Fibroblast of gingiva (primary cell): ENCODE results near the gene CCDC154.

ENCODE experiments used
- DNase-seq: peaks from one replicate; pipeline ENCODE4 v3.0.0-alpha.2; 2011; ENCODE audit warnings: low read depth

Gene CCDC154

DNA sequence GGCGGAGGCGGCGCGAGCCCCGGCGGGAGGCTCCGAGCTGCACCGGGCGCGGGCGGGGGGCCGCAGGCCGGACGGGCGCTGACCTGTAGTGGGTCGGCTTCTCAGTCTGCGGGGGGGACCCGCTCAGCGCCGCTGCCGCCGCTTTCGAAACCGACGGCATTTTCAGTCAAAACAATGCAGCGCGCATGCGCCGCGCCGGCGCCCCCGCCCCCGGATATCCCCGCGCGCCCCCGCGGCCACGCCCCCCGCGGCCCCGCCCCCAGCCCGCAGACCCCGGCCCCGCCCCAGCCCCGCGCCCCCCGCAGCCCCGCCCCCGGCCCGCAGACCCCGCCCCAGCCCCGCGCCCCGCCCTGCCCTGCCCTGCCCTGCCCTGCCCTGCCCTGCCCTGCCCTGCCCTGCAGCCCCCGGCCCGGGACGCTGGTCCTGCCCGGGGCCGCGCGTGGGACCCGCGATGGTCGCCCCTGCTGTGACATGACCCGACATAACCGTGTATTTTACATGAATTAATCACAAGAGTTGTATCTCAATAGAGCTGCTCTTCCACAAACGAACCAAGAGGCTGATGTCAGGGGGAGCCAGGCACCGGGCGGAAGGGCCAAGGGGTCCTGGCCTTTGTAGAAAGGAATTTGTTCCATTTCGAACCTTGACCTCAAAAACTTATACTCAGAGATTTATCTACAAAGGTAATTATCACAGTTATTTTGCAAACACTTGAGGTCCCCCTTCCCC, 29.7 kb downstream of the CCDC154 start, which contains the start of gene UNKL:
TSS of gene UNKL (minus strand) at position 173 of the 729 bp plus-strand sequence. CDS start at position 160, 13 bp downstream.
- peak; percentile 56 for DNase-seq

DNA sequence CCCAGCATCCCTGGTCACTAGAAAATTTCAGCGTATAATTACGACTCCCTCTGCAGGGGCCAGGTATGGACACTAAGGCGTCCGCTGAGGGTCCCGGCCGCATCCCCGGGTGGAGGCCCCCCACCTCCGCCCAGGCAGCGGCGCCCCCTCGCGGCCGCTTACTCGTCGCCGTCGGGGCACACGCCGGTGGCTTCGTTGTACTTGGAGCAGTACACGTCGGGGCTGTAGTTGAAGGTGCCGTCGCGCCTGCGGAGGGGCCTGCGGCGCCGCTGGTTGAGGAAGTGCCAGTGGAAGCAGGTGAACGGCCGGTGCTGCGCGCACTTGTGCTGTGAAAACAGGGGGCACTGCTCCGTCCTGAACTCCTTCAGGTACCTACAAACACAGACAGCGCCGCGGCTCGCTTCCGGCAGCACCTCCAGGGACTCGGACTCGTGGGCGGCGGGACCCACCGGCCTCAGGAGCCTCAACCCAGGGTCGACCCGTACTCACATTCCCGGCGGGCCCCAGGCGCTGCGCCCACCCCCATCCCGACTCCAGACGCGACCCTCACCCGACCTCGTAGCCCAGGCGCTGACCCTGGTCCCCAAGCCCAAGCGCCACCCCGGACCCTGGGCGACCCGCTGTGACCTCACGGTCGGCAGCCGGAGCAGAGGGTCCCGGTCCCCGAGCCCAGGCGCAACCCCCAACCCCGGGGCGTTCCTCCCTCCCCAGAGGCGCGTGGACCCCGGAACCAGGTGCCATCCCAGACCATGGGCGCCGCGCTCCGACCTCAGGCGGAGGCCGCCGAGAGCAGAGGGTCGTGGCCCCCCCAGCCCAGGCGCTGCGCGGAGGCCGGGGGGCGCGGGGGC, 30.4 kb downstream of the CCDC154 start:
- DNase-seq: peak; percentile 59

DNA sequence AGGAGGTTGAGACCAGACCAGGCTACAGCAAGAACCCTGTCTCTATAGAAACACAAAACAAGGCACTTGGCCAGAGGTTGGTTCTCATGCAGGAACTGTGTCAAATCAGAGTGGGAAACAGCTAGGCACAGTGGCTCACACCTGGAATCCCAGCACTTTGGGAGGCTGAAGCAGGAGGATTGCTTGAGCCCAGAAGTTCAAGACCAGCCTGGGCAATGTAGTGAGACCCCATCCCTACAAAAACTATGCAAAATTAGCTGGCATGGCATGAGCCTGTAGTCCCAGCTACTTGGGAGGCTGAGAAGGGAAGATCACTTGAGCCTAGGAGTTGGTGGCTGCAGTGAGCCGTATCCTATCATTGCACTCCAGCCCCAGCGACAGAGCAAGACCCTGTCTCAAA, 31.5 kb downstream of the CCDC154 start:
- DNase-seq: no peak

DNA sequence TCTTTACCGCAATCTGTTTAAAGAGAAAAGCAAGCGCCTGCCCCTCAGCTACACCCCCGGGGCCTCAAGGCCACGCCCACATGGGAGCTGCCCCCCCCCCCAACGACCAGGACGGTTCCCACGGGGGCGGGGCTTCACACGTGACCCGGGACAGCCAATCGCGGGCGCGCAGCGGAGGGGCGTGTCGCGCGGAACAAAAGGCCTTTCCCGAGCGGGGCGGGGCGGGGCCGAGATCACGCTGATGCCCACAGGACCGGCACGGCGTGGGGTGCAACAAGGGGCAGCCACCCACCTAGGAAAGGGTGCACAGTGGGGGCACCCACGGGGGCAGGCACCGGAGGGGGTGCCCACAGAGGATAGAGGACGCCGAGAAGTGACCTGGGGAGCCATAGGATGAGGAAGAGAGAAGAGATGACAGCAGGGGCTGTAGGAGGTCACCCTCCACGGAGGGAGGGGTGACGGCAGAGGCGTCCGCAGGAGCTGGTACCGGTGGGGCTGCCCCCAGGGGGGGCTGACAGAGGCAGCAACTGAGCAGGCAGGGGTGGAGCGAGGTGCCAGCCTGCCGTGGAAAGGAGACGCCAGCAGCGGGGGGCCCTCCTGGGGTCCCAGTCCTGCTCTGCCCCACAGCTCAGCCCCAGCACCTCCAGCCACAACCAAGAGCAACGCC, 36.1 kb downstream of the CCDC154 start:
- peak; percentile 85 for DNase-seq

DNA sequence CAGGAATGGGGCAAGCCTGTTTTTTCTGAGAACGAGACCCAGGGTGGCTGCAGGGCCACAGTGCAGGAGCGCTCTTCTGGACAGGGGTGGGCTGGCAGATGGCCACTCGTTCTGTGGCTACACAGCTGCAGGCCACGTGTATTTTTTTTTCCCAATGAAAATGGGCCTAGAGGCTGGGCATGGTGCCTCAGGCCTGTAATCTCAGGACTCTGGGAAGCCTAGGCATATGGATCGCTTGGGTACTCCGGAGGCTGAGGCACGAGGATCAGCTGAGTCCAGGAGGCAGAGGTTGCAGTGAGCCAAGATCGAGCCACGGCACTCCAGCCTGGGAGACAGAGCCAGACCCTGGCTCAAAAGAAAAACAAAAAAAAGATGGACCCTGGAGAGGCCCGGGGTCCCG, 36.6 kb downstream of the CCDC154 start:
- peak; percentile 66 for DNase-seq

DNA sequence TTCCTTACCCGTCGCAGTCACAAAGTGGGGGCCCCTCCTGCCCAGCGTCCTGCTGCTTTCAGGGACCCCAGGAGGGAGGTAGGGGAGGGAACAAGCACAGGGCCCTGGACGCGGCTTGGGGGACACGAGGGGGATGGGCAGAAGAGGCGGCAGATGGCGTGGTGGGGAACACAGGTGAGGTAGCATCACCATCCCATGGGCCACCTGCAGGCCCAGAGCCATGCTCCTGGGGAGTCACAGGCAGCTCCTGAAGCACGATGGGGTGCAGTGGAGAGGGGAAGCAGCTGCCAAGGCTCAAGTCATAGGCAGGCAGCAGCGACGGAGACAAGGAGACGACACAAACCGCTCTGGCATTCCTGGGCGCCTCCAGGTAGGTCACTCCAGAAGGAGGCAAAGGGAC, 40.6 kb downstream of the CCDC154 start:
- DNase-seq: no peak

DNA sequence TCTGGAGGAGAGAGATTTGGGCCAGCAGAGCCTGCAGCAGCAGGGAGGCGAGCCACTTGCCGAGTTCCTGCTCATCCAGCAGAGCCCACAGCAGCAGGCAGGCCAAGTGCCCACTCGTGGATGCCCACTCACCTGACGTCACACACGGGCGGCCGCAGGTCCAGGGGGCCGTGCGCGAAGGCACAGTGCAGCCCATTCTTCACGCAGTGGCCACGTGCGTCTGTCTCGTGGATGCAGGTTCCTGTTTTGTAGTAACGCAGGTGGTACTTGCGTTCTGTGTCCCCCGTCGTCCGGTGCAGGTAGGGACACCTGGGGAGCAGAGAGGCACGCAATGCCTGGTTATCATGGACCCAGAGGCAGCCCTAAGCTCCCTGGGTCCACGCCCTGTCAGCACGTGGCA, 41.3 kb downstream of the CCDC154 start:
- no peak for DNase-seq

DNA sequence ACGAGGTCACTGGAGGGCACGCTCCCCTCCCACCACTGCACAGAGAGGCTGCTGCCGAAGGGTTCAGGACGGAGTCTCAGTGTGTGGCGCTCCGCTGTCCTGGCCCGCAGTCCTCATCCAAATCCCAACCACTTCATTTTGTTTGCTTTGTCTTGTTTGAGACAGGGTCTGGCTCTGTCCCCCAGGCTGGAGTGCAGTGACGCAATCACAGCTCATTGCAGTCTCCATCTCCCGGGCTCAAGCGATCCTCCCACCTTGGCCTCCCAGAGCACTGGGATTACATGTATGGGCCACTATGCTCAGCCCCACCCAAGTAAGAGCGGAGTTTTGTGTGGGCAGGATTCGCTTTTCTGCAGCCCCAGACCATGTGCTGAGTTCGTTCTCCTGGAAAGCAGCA, 42.6 kb downstream of the CCDC154 start:
- no peak for DNase-seq

DNA sequence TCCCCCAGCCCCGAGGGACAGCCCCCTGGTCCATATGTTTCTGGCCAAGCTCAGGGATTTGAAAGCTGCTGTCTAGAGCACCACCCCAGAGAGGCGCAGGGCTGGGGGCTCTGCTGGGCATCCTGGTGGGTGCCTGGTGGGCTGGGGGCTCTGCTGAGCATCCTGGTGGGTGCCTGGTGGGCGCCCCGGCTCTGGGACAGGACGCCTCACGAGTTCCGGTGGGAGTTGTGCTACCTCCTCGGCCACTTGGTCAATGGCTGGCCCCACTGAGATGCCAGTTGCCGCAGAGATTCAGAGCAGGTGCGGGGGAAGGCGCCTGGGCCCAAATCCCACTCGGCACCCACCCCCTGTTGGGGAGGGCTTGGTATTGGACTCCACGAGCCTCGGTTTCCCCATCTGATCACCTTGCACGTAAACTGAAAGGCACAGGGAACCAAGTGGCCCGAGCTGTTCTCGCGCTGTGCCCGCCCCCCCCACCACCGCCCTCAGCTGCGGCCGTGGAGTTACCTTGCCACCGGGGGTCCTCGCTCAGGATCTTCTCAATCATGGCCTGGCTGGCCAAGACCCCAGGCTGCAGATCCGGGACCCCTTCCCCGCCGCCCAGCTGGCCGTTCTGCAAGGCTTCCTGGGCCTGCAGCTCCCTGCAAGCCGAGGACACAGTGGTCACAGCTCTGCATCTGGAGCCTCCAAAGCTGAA, 43.1 kb downstream of the CCDC154 start:
- no peak for DNase-seq

DNA sequence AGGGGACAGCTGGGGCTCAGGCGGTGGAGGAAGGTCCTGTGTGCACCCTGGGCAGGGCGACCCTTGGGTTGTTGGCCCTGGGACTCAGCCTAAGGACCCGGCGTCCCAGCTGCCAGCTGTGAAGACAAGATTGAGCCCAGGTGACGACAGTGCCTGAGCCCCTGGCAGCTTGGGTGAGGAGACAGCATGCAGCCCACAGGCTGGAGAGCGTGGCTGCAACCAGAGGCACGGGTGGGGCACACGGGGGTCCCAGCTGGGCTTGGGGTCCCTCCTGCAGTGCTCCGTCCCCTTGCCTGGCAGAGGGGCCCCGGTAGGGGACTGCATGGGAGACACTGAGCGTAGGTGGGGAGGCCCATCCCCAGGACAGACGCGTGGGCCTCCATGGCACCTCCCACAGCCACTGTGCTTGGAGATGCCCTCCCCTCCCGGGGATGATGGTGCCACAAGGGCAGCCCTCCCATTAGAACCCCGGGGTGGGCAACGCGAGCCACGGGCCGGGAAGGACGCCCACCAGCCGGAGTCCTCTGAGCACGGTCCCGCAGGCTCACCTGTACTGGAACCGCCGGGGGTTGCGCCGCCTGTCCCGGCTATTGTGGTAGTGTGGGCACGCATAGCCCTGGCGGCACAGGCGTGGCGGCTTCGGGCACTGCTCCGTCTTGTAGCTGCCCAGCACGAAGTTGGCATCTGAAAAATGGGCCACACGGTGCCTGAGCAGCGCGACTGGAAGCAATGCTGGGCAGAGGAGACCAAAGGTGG, 45.4 kb downstream of the CCDC154 start:
- no peak for DNase-seq

DNA sequence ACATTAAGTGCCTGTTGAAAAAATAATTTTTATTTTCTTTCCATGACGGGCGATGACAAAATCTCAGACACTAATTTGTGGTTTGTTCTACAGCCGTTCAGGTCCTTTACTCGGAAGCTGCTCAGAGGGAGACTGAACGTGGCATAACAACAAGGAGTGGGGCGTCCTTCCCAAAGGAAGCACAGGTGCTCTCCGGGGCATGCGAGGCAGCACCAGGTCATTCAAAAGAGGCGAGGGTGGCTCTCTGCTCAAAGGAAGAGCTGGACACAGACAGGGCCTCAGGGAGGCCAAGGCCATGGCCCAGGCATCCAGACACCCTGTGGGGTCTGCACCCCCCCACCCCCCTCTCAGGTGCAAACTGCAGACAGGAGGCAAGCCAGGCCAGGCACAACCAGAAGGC, 46.0 kb downstream of the CCDC154 start:
- no peak for DNase-seq

DNA sequence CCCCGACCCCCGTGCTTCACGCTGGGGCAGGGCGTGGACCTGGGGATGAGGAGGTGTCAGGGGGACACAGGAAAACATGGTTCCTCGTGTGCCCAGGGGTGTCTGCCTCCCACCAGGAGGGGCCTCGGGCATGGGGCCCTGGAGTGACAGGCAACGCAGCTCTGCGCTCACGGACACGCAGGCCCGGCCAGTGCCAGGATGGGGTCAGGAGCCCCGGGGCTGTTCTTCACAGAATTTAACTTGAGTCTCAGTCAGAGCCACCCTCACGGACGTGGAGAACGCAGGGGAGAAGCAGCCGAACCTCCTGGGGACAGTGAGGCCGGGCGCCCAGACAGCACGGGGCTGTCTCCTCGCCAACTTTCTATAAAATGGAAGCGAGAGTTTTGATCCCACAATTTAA, 46.6 kb downstream of the CCDC154 start:
- DNase-seq: no peak

DNA sequence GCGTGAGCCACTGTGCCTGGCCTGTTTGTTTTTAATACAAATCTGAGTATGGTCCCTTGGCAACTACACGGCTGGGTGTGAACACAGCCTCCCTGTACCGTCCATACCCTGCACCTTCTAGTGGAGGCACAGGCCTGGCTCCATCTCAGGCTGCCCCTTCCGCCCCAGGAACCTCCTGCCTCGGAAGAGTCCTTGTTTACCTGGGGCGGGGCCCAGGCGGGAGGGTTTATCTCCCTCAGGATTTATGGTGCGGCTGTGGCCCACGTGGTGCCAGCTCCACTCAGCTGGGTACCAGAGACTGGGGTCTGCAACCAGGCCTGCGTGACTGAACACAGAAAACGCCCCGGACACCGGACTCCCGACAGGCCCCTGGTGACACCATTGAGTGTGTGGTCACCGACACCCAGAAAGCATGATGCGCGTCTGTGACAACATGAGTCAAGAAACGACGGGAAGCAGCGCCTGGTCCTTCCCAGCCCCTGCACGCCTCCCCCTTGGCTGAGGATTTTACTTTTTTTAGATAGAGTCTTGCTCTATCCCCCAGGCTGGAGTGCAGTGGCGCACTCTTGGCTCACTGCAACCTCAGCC, 48.8 kb downstream of the CCDC154 start:
- no peak for DNase-seq

DNA sequence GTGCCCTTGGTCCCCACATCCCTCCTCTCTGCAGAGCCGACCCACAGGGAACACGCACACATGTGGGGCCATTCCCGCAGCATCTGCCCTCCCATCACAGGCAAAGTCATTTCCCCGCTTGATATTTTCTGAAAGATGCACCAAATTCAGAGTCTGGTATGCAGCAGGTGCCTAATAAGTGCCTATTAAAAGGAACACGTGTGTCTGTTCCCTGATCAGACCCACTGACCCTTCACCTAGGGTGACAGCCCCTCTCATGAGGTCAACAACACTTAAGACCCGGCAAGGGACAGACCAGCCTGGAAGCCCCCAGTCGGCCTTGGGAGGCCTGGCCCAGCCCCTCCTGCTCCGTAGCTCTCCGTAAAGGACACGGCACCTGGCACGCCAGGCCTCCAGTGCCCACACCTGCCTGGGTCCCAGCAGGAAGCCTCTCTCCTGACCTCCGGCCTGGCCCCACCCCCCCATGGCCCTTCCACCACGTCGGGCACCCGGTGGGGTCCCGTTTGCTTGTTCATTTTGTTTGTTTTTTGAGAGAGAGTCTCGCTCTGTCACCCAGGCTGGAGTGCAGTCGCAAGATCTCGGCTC, 49.9 kb downstream of the CCDC154 start:
- DNase-seq: no peak

DNA sequence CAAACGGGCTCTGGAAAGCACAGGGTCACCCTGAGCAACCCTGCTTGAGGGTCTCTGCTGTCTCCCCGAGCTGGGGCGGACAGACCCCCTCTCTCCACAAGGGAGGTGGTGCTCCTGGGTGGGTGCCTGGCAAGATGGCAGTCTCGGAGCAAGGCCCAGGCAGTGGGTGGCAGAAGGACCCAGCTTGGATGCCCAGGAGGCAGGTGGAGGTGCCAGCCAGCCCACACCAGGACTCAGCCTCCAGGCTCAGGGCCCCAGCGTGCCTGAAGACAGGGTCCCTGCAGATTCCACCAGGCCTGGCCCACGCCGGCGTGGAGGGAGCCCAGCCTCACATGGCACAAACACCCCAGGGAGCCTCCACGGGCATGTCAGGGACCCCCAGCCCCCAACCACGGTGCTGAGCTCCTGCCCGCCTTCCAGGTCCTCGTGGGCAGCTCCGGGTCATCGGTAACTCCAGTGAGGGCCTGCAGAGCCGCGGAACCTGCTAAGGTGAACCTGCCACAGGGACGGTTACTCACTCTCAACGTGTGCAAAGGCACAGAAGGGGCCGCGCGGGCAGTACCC, 50.7 kb downstream of the CCDC154 start:
- no peak for DNase-seq

DNA sequence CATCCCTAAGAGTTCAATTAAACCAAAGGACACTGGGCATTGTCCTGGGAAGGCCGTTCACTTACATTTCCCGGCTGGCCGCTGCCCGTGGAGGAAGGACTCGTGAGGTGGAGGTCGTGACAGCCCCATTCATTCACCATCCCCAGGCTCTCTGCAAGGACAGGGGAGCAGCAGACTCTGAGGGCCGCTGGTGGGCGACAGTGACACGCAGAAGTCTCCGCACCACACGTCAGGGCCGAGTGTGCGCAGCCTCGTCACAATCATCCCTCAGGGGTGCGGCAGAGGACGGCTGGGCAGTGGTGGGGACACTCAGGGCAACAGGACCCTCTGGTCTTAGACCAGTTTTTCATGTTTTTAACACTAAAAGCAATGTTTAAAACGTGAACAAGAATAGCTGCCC, 51.5 kb downstream of the CCDC154 start:
- no peak for DNase-seq

DNA sequence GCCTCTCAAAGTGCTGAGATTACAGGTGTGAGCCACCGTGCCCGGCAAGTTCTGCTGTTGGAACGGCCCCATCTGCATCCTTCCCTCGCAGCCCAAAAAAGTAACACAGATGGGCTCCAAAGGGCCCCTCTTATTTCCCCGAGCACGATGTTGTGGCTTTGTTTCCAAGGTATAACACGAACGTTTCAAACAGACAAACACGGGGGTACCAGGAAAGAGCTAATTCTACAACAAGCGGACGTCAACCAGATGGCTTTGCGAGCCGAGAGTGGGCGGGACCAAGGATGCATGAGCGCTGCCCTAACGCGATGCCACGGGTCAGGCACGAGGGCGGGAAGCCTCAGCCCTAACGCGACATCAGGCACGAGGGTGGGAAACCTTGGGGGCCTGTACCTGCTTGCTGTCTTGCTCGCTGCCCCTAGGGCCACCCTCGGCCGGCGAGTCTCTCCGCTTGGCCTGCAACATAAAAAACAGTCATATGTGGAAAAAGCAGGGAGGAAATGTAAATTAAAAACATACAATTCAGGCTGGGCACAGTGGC, 54.0 kb downstream of the CCDC154 start:
- DNase-seq: no peak

DNA sequence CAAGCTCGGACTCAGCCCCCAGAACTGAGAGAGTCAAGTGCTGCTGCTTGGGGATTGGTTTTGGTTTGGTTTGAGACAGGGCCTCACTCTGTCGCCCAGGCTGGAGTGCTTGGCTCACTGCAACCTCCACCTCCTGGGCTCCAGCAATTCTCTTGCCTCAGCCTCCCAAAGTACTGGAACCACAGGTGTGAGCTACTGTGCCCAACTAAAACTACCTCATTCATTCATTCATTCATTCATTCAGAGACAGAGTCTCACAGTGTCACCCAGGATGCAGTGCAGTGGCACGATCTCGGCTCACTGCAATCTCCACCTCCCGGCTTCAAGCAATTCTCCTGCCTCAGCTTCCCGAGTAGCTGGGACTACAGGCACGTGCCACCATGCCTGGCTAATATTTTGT, 54.6 kb downstream of the CCDC154 start:
- DNase-seq: no peak

DNA sequence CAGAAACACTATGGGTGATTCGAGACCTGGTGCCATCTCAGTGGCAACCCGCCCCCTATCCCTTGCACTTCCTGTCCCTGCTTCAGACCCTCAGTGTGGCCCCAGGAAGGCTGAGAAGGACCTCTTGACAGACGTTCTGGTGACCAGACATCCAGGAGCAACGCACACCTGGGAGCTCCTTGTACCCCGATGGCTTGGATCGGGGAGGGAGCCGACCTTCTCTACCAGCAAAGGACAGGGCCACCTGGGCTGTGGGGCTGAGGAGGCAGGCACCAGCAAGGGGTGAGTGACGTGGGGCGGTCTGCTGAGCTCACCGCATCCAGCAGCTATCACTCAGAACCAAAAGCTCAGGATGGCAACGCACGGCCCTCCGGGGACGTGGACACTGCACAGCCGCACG, 57.0 kb downstream of the CCDC154 start:
- DNase-seq: no peak

DNA sequence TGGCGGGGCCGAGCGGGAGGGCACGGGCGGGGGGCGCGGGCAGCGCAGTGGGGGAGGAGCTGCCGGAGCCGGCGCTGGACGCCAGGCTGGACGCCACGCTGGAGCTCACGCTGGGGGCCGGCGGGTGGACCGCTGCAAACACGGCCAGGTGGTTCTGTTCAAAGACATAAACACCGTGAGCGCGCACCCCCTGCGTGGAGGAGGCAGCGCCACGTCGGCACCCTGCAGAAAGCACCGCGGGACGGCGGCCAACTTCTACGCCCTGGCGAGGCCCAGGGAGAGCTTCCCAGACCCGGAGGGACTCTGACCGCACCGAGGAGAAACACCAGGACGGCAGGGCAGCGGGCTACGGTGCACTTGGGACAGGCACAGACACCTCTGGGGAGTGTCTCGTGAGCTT, 59.1 kb downstream of the CCDC154 start:
- no peak for DNase-seq
